AG10803 (cell line): ENCODE data around the gene GALNT17.

Source experiments
- DNase-seq: peaks from one replicate; pipeline ENCODE4 v3.0.0; 2010; ENCODE audit warnings: low read depth
- H3K4me3 ChIP-seq: 2 replicates; pipeline ENCODE4 v1.5.1; 2011; ENCODE audit warnings: mild to moderate bottlenecking, low read length, control low read depth
- CTCF ChIP-seq: conservative IDR thresholded peaks from 2 replicates; pipeline ENCODE4 v1.5.1; 2011; ENCODE audit warnings: mild to moderate bottlenecking, low read length, control low read depth, inconsistent platforms

GALNT17 gene

DNA sequence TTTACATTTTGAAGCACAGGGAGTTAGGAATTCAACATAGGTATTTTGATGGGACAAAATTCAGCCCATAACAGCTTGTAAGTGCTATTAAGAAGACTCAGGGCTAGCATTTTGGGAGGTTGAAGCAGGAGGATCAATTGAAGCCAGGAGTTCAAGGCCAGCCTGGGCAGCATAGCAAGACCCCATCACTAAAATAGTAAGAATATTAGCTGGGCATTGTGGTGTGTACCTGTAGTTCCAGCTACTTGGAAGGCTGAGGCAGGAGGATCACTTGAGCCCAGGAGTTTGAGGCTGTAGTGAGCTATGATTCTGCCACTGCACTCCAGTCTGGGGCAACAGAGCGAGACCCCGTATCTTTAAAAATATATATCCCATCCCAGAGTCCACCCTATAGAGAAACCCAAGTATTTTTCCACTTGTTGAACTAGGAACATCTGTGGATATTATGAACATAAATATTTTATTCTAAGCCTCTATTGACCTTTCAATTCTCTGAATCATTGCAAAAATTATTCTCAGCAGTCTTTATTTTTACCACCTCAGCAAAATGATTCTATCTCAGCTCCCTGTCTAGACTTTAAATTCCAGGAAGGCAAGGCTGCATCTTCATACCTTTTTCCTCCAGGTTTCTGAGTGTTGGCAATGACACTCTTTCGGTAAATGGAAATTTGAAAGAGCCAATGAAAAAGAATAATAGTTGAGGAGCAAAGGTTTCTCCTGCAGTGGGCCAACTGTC, 181.0 kb downstream of the GALNT17 start:
- no peak for TF ChIP-seq CTCF
- DNase-seq = no peak
- H3K4me3 ChIP-seq = no peak overlapping the region

GRCh38 chr7:71313553-71313952, 181.6 kb downstream of the GALNT17 start:
- TF ChIP-seq CTCF = no peak

DNA sequence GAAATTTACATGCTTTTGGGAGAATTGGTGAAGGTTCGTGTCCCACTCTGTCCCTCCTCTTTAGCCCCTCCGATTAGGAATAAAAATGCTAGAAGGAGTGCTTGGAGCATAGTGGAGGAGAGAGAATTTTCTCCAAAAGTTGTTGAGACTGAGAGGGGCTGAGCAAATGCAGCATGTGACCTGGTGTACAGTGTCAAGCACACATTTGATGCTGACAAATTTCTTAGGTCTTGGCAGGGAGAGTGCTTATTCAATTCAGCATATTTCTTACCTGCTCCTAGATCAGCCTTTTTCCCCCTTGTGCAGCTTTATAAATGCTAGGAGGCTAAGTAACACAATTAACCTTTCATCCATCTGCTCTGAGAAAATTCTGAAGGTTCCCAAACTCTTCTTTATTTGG, 189.0 kb downstream of the GALNT17 start:
- H3K4me3 ChIP-seq = no peak overlapping the region
- TF ChIP-seq CTCF = no peak
- no peak for DNase-seq

More at GRCh38 chr7:71313553-71313952, 181.6 kb downstream of the GALNT17 start:
- no peak overlapping the region for H3K4me3 ChIP-seq
- DNase-seq = no peak

GRCh38 chr7:71322201-71322600, 190.3 kb downstream of the GALNT17 start:
- DNase-seq = no peak
- H3K4me3 ChIP-seq = no peak overlapping the region
- TF ChIP-seq CTCF = no peak

DNA sequence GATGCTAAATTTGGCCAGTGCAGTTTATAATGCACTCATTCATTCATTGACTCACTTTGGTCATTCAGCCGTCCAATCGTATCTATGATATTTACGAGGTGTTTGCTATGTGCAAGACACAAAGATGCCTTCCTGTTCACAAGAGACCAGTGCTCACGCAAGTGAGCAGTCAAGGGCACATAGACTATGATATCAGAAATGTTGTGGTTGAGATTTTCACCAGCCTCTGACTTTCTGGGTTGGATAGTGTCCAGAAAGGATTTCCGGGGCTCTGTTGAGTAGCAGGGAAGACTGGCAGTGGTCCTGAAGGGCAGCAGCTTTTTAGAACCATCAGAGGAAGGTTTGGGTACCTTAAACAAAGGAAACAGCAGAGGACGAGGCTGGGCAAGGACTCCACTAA, 191.8 kb downstream of the GALNT17 start:
- DNase-seq = no peak
- no peak overlapping the region for H3K4me3 ChIP-seq

GRCh38 chr7:71325151-71325550, 193.2 kb downstream of the GALNT17 start:
- no peak overlapping the region for H3K4me3 ChIP-seq
- DNase-seq = no peak
- no peak for TF ChIP-seq CTCF

More for the DNA sequence above, 191.8 kb downstream of the GALNT17 start:
- no peak for TF ChIP-seq CTCF

- H3K4me3 ChIP-seq = no peak overlapping the region
- DNase-seq = no peak
- no peak for TF ChIP-seq CTCF
Observed at GRCh38 chr7:71326595-71326994, 194.7 kb downstream of the GALNT17 start.
